ENCODE data around the gene MRGPRF. TPM values are rescaled to one million over a fixed set of nuclear protein-coding genes. Genes with fewer than 3 reads are reported as not detected.
"Not testable (repeated sequence)": the region's sequence is repeated elsewhere in the genome, so short reads cannot be mapped to it uniquely, and the experiment has no call there.

Gene MRGPRF
- total RNA-seq, 1 experiment from 2014 or later: 0.05 TPM

GRCh38 chr11:68987211-68987610 lies 25.8 kb downstream of the MRGPRF start:
- no peak for DNase-seq (ENCODE audit: low spot score)

- DNase-seq (ENCODE audit: low spot score): no peak
Observed at GRCh38 chr11:68983801-68984200, 29.2 kb downstream of the MRGPRF start.

- no peak for DNase-seq (ENCODE audit: low spot score)
Observed at GRCh38 chr11:68982134-68982533, 30.9 kb downstream of the MRGPRF start.

GRCh38 chr11:68980776-68981065 lies 32.3 kb downstream of the MRGPRF start, which contains the start of gene MRGPRD:
Gene MRGPRD (minus strand): TSS chr11:68980986. CDS start chr11:68980986, 0 bp downstream.
- no peak for DNase-seq (ENCODE audit: low spot score)

- no peak for DNase-seq (ENCODE audit: low spot score)
Observed at GRCh38 chr11:68979931-68980775, 32.9 kb downstream of the MRGPRF start.

- no peak for DNase-seq (ENCODE audit: low spot score)
Observed at GRCh38 chr11:68978931-68979594, 34.0 kb downstream of the MRGPRF start.

GRCh38 chr11:68978626-68978930 lies 34.5 kb downstream of the MRGPRF start:
- no peak for DNase-seq (ENCODE audit: low spot score)

- no peak for DNase-seq (ENCODE audit: low spot score)
Observed at GRCh38 chr11:68977781-68978625, 35.0 kb downstream of the MRGPRF start.

- no peak for DNase-seq (ENCODE audit: low spot score)
Observed at GRCh38 chr11:68976563-68976962, 36.5 kb downstream of the MRGPRF start.

- no peak for DNase-seq (ENCODE audit: low spot score)
Observed at GRCh38 chr11:68976095-68976494, 37.0 kb downstream of the MRGPRF start.

GRCh38 chr11:68974421-68975194 lies 38.4 kb downstream of the MRGPRF start:
- DNase-seq (ENCODE audit: low spot score): peak; percentile 52

GRCh38 chr11:68973706-68974105 lies 39.3 kb downstream of the MRGPRF start:
- not testable (repeated sequence) for DNase-seq (ENCODE audit: low spot score)

- DNase-seq (ENCODE audit: low spot score): no peak
Observed at GRCh38 chr11:68973219-68973618, 39.8 kb downstream of the MRGPRF start.

- DNase-seq (ENCODE audit: low spot score): no peak
Observed at GRCh38 chr11:68970921-68971636, 42.0 kb downstream of the MRGPRF start.

- DNase-seq (ENCODE audit: low spot score): no peak
Observed at GRCh38 chr11:68969386-68969785, 43.7 kb downstream of the MRGPRF start.

GRCh38 chr11:68968306-68969250 lies 44.5 kb downstream of the MRGPRF start:
- no peak for DNase-seq (ENCODE audit: low spot score)

GRCh38 chr11:68966894-68967780 lies 45.9 kb downstream of the MRGPRF start:
- no peak for DNase-seq (ENCODE audit: low spot score)
